ENCODE data around the gene MPP1.

MPP1 gene

DNA sequence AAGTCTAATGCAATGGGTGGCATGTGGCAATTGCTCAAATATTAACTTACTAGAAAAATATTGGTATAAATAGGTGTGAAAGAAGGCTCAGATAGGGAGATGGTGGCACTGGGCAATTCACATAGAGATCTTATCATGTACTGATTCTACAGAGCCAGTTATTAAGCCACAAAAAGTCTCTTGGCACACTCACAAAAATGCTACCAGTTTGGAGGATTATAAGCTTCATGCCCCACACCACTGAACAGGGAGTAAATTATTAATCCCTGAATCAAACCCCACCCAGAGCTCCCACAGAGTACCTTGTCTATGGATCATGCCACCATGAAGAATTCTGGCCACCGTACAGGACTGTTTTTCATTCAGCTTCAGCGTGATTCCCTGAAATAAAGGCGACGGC is 13.8 kb downstream of the MPP1 start:
- TF ChIP-seq TAF1 (IDR thresholded peaks at IDR 0.05; ENCODE audit: borderline replicate concordance, insufficient read depth, low read length) = no peak
- no peak for TF ChIP-seq POLR2AphosphoS5 (IDR thresholded peaks at IDR 0.05; ENCODE audit: low read depth, low read length)
- TF ChIP-seq FOXP2 (optimal IDR thresholded peaks at IDR 0.05; ENCODE audit: borderline replicate concordance, extremely low read depth, extremely low read length, insufficient read depth) = no peak
- TF ChIP-seq, protein P1, sequence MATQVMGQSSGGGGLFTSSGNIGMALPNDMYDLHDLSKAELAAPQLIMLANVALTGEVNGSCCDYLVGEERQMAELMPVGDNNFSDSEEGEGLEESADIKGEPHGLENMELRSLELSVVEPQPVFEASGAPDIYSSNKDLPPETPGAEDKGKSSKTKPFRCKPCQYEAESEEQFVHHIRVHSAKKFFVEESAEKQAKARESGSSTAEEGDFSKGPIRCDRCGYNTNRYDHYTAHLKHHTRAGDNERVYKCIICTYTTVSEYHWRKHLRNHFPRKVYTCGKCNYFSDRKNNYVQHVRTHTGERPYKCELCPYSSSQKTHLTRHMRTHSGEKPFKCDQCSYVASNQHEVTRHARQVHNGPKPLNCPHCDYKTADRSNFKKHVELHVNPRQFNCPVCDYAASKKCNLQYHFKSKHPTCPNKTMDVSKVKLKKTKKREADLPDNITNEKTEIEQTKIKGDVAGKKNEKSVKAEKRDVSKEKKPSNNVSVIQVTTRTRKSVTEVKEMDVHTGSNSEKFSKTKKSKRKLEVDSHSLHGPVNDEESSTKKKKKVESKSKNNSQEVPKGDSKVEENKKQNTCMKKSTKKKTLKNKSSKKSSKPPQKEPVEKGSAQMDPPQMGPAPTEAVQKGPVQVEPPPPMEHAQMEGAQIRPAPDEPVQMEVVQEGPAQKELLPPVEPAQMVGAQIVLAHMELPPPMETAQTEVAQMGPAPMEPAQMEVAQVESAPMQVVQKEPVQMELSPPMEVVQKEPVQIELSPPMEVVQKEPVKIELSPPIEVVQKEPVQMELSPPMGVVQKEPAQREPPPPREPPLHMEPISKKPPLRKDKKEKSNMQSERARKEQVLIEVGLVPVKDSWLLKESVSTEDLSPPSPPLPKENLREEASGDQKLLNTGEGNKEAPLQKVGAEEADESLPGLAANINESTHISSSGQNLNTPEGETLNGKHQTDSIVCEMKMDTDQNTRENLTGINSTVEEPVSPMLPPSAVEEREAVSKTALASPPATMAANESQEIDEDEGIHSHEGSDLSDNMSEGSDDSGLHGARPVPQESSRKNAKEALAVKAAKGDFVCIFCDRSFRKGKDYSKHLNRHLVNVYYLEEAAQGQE (IDR thresholded peaks at IDR 0.05; ENCODE audit: insufficient read depth in 1 of 2, low read depth in 2 of 2, low read length in 2 of 2) = no peak
- TF ChIP-seq SIN3A (IDR thresholded peaks at IDR 0.05; ENCODE audit: borderline replicate concordance, insufficient read depth, low read length) = no peak

DNA sequence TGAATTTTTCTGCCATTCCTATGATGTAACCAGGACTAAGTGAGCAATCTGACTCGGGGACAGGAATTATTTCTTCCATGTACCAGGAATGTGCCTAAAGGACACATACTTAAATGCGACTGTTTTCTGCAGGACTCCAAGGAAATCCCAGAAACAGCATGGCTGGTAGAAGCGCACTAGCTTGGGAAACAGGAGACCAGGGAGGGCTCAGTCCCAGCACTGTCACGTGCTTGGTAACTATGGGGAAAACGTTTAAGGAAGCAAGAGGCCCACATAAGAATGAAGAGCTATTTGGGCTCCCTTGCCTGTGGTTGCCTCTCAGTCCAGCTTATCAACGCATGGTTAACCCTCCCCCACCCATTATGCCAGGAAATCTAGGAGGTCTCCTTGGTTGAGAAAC is 19.6 kb downstream of the MPP1 start:
- TF ChIP-seq SIN3A (IDR thresholded peaks at IDR 0.05; ENCODE audit: borderline replicate concordance, insufficient read depth, low read length) = no peak
- TF ChIP-seq FOXP2 (optimal IDR thresholded peaks at IDR 0.05; ENCODE audit: borderline replicate concordance, extremely low read depth, extremely low read length, insufficient read depth) = no peak
- TF ChIP-seq, protein P1 (IDR thresholded peaks at IDR 0.05; ENCODE audit: insufficient read depth in 1 of 2, low read depth in 2 of 2, low read length in 2 of 2) = no peak
- no peak for TF ChIP-seq TAF1 (IDR thresholded peaks at IDR 0.05; ENCODE audit: borderline replicate concordance, insufficient read depth, low read length)
- no peak for TF ChIP-seq POLR2AphosphoS5 (IDR thresholded peaks at IDR 0.05; ENCODE audit: low read depth, low read length)

DNA sequence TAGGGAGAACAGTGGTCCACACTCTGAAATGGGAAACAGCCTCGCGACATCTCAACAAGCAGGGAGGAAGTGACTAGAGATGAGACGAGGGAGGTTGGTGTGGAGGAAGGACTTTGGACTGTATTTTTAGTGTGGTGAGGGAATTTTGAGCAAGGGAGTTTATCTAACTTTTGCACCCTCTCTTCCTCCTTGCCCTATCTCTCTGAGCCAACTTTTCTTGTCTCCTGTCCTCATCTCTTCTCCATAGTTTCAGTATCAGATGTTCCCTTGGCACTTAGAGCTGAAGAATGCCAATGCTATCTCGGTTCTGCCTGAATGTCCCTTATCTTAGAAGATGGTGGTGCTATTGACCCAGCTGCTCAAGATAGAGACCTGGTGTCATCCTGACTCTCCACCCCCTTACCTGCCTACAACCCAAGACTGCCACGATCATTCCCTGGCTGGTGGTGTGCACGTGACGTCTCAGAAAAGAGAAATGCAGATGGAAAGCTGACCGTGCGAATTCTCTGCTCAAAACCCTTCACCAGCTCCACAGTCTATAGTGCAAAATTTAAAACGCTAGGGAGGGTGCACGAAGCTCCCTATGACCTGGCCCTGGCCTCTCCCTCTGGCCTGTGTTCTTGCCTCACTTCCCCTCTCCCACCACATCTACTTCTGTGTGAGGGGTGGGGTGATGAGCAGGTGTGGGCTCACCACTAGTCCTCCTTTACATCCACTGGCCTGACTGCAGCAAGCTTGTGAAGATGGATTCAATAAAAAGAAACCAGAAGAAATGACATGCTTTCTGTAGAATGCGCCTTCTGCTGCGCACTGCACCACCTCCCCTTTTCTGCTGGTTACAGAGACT is 20.9 kb downstream of the MPP1 start:
- no peak for TF ChIP-seq POLR2AphosphoS5 (IDR thresholded peaks at IDR 0.05; ENCODE audit: low read depth, low read length)
- TF ChIP-seq, protein P1 (IDR thresholded peaks at IDR 0.05; ENCODE audit: insufficient read depth in 1 of 2, low read depth in 2 of 2, low read length in 2 of 2) = no peak
- no peak for TF ChIP-seq TAF1 (IDR thresholded peaks at IDR 0.05; ENCODE audit: borderline replicate concordance, insufficient read depth, low read length)
- no peak for TF ChIP-seq SIN3A (IDR thresholded peaks at IDR 0.05; ENCODE audit: borderline replicate concordance, insufficient read depth, low read length)
- no peak for TF ChIP-seq FOXP2 (optimal IDR thresholded peaks at IDR 0.05; ENCODE audit: borderline replicate concordance, extremely low read depth, extremely low read length, insufficient read depth)

DNA sequence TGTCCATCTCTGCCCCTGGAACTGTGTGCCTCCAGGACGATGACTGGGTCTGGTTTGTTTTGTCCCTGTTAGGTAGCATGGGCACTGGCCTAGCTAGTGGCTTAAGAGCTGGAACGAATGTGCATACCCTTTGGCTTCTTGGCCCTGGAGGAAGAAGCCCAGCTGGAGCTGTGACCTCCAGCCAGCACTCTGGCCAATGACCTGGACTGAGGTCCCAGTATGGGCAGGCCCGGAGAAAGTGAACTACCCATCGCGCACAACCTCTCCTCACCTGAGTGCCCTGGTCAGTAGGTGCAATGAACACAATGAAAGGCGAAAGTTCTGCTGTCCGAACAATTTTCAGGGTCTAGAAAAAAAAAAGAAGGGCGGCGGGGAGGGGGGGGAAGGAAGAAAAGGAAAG is 24.3 kb downstream of the MPP1 start:
- TF ChIP-seq POLR2AphosphoS5 (IDR thresholded peaks at IDR 0.05; ENCODE audit: low read depth, low read length) (no peak), TAF1 (IDR thresholded peaks at IDR 0.05; ENCODE audit: borderline replicate concordance, insufficient read depth, low read length) (no peak), SIN3A (IDR thresholded peaks at IDR 0.05; ENCODE audit: borderline replicate concordance, insufficient read depth, low read length) (no peak), FOXP2 (optimal IDR thresholded peaks at IDR 0.05; ENCODE audit: borderline replicate concordance, extremely low read depth, extremely low read length, insufficient read depth) (no peak)
- TF ChIP-seq, protein P1 (IDR thresholded peaks at IDR 0.05; ENCODE audit: insufficient read depth in 1 of 2, low read depth in 2 of 2, low read length in 2 of 2) = no peak

Measured in PFSK-1 (cell line).